ENCODE data around the gene GIPC3.

DNA sequence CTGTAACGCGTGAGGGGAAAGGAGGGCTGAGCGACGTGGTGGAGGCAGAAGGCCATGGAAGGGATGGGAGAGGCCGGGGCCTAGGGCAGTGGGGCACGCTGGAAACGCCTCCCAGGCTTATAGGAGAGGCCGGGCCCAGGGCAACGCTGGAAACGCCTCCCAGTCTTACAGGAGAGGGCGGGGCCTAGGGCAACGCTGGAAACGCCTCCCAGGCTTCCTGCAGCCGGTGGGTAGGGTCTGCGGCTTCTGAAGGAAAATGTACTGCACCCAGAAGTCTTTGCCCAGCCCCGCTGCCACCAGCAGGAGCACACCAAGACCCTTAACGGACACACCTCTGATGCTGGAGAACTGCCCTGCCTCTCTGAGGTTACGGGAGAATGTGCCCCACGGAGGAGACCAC lies 32.2 kb downstream of the GIPC3 start:
- TF ChIP-seq, protein P1, sequence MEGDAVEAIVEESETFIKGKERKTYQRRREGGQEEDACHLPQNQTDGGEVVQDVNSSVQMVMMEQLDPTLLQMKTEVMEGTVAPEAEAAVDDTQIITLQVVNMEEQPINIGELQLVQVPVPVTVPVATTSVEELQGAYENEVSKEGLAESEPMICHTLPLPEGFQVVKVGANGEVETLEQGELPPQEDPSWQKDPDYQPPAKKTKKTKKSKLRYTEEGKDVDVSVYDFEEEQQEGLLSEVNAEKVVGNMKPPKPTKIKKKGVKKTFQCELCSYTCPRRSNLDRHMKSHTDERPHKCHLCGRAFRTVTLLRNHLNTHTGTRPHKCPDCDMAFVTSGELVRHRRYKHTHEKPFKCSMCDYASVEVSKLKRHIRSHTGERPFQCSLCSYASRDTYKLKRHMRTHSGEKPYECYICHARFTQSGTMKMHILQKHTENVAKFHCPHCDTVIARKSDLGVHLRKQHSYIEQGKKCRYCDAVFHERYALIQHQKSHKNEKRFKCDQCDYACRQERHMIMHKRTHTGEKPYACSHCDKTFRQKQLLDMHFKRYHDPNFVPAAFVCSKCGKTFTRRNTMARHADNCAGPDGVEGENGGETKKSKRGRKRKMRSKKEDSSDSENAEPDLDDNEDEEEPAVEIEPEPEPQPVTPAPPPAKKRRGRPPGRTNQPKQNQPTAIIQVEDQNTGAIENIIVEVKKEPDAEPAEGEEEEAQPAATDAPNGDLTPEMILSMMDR (IDR thresholded peaks at IDR 0.05), result no peak
- TF ChIP-seq MAX (IDR thresholded peaks at IDR 0.05), result no peak
- TF ChIP-seq EHMT2 (IDR thresholded peaks at IDR 0.05; ENCODE audit: low read depth), result no peak
- no peak for TF ChIP-seq RAD21 (conservative IDR thresholded peaks at IDR 0.05 in 1 of 2, IDR thresholded peaks at IDR 0.05 in 1 of 2)
